ENCODE data around the gene RNF138. TPM values are rescaled to one million over a fixed set of nuclear protein-coding genes. Genes with fewer than 3 reads are reported as not detected.

Gene RNF138
- total and polyA plus RNA-seq, 2 of the 8 experiments (the other 6 are each of a cell fraction or from before 2014, with no cell fraction given) = 29.2 to 109 TPM

DNA sequence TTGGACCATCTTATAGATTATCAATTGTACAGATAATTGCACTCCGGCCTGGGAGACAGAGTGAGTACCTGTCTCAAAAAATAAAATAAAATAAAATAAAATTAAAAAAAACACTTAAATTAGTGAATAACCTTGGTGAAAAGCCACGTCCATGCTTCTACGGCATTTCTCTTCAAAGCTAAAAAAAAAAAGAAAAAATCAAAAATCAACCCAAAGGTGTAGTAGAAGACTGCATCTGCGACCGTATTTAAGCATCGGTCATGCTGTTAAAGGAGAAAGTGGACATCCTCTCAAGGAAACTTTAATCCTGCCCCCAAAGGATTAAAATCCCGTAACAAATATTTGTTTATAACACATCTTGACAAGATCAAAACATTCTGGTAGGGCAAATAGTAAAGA lies 350 bp upstream of the RNF138 start (continued):
- TF ChIP-seq BCL11A (IDR thresholded peaks at IDR 0.05; ENCODE audit: low read depth in 2 of 2, low read length in 2 of 2) (no peak), SIRT6 (IDR thresholded peaks at IDR 0.05; ENCODE audit: low read length) (no peak)
